GM10266 (cell line): Measurements from ENCODE around the gene LMNA.

Experiments
- DNase-seq: peaks from one replicate; pipeline ENCODE4 v3.0.0; 2012; ENCODE audit errors: extremely low spot score
- CTCF ChIP-seq: IDR thresholded peaks from 2 replicates; pipeline ENCODE4 v1.5.1; 2012; ENCODE audit warnings: mild to moderate bottlenecking, low read depth; ENCODE audit not compliant: control insufficient read depth, insufficient read depth; ENCODE audit errors: missing control alignments

Gene LMNA

GRCh38 chr1:156106624-156107488, 7.7 kb upstream of the LMNA start:
- no peak for TF ChIP-seq CTCF
- DNase-seq, result no peak

GRCh38 chr1:156108057-156108456, 6.5 kb upstream of the LMNA start:
- no peak for DNase-seq
- TF ChIP-seq CTCF, result no peak

DNA sequence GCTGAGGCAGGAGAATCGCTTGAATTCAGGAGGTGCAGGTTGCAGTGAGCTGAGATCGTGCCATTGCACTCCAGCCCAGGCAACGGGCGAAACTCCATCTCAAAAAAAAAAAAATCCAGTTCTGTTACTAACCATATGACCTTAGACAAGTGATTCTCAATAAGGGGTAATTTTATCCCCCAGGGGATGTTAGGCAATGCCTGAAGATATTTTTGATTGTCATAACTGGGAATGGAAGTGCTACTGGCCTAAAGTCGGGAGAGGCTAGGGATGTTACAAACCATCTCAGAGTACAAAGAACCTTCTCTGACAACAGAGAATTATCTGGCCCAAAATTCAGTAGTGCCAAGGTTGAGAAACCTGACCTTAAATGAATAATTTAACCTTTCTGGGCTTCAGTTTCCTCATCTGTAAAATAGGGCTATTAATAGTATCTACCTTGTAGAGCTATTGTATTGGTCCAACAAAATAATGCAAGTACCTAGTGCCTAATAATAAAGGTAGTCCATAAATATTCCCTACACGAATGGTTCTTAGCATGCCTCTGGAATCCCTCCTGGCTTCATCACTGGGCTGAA, 5.8 kb upstream of the LMNA start:
- DNase-seq, result no peak
- no peak for TF ChIP-seq CTCF

DNA sequence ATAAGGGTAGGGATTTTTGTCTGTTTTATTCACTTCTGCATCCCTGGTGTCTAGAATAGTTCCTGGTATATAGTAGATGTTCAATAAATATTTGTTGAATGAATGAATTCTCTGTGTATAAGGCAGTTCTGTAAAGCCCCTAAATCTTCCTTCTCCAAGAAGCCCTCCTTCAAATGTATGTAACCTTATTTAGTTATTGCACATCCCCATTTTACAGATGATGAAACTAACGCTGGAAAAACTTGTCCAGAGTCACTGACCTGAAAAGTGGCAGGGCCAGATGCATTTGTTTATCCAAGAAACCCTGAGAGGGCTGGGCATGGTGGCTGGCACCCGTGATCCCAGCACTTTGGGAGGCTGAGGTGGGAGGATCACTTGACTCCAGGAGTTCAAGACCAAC, 4.3 kb upstream of the LMNA start:
- TF ChIP-seq CTCF, result no peak
- no peak for DNase-seq

DNA sequence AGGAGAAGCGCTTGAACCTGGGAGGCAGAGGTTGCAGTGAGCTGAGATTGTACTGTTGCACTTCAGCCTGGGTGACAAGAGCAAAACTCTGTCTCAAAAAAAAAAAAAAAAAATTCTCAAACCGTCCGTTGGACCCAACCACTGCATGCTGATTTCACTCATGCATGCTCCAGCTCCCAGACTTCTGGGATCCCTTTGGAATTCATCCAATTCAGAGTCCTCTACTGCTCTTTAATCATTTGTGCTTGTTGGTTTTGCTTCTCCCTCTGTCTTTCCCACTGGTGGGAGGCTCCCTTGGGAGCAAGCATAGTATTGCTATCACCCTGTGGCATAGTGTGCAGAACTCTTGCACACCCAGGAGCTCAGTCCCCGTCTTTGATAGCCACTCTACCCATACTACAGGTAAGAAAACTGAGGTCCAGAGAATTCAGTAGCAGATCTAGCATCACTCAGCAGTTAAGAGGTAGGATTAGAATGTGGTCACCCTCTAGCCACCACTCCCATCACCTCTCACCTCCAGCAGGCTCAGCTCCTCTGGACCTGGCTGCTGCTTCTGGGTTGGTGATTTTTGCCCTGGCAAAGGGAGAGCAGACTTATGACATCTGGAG, 3.1 kb upstream of the LMNA start:
- TF ChIP-seq CTCF, result no peak
- DNase-seq, result no peak

- no peak for TF ChIP-seq CTCF
- no peak for DNase-seq
Measured at GRCh38 chr1:156112276-156113137, 2.0 kb upstream of the LMNA start.
